Astrocyte (in vitro differentiated cells and primary cell): ENCODE data around the gene LAMA5.

Experiments used
- EZH2 ChIP-seq: IDR thresholded peaks from 2 replicates; pipeline ENCODE4 v1.6.1; 2012; ENCODE audit warnings: mild to moderate bottlenecking, low read length, inconsistent platforms; ENCODE audit not compliant: insufficient read depth
- TF ChIP-seq, protein P1 (sequence below): IDR thresholded peaks from 2 replicates; pipeline ENCODE4 v1.5.1; 2011; ENCODE audit warnings: low read depth, mild to moderate bottlenecking, inconsistent platforms, low read length, moderate library complexity; ENCODE audit not compliant: insufficient read depth

GRCh38 chr20:62344782-62345181 is 22.3 kb downstream of the LAMA5 start:
- TF ChIP-seq, protein P1, sequence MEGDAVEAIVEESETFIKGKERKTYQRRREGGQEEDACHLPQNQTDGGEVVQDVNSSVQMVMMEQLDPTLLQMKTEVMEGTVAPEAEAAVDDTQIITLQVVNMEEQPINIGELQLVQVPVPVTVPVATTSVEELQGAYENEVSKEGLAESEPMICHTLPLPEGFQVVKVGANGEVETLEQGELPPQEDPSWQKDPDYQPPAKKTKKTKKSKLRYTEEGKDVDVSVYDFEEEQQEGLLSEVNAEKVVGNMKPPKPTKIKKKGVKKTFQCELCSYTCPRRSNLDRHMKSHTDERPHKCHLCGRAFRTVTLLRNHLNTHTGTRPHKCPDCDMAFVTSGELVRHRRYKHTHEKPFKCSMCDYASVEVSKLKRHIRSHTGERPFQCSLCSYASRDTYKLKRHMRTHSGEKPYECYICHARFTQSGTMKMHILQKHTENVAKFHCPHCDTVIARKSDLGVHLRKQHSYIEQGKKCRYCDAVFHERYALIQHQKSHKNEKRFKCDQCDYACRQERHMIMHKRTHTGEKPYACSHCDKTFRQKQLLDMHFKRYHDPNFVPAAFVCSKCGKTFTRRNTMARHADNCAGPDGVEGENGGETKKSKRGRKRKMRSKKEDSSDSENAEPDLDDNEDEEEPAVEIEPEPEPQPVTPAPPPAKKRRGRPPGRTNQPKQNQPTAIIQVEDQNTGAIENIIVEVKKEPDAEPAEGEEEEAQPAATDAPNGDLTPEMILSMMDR = no peak
- TF ChIP-seq EZH2 = no peak
